A549 (cell line): ENCODE results near the gene USP6NL. TPM values are rescaled to one million over a fixed set of nuclear protein-coding genes. Genes with fewer than 3 reads are reported as not detected.

Experiments used
- ATAC-seq, 2 experiments: fragments of 200-7000 bp in 1 of 2; fragments of >200 bp in 1 of 2; cut with Nextera tagmentation in 1 of 2; cut with Tn5 transposase in 1 of 2; 3 replicates each; pipeline versions ENCODE4 v1.8.0 to v1.9.1; 2018 to 2020; ENCODE audit warnings: mild to moderate bottlenecking in 1 of 2, moderate library complexity in 1 of 2
- CTCF ChIA-PET: fragments of 300-600 bp; sonication (Branson Sonifier 250); formaldehyde crosslinking; extraction: SDS; loops from one replicate; lab custom pipeline; 2021; ENCODE audit warnings: antibody characterized with exemption, inconsistent platforms; lab: Yijun Ruan, JAX
- POLR2A ChIA-PET: fragments of 350-600 bp; formaldehyde crosslinking; extraction: SDS; loops from one replicate; lab custom pipeline; 2021; ENCODE audit warnings: antibody characterized with exemption, inconsistent platforms; lab: Yijun Ruan, JAX
- DNase-seq, 2 experiments: peaks; one replicate each; pipeline versions ENCODE4 v3.0.0 to v3.0.0-alpha.2; 2011 to 2016; ENCODE audit warnings: low read depth in 1 of 2, low spot score in 1 of 2
- FAIRE-seq: peaks from 2 replicates; lab custom pipeline; 2011; peaks lifted over from hg19 to GRCh38; lab: Jason Lieb, UNC
- H3K27ac ChIP-seq, 2 experiments: fragments of >200 bp; sonication (Bioruptor Twin); formaldehyde crosslinking; 3 replicates each; pipeline ENCODE4 v1.5.1; 2016 to 2017
- H3K4me1 ChIP-seq: fragments of >200 bp; sonication (Bioruptor Twin); formaldehyde crosslinking; 3 replicates; pipeline ENCODE4 v1.6.1; 2016
- H3K4me2 ChIP-seq: fragments of >200 bp; sonication (Bioruptor Twin); formaldehyde crosslinking; 3 replicates; pipeline ENCODE4 v1.6.1; 2016
- H3K4me3 ChIP-seq: fragments of >200 bp; sonication (Bioruptor Twin); formaldehyde crosslinking; 3 replicates; pipeline ENCODE4 v1.5.1; 2016
- H3K9me3 ChIP-seq: fragments of >200 bp; sonication (Bioruptor Twin); formaldehyde crosslinking; 3 replicates; pipeline ENCODE4 v1.6.1; 2016
- BHLHE40 ChIP-seq: IDR thresholded peaks from 2 replicates; pipeline ENCODE4 v1.6.1; 2012; ENCODE audit warnings: low read depth, low read length, inconsistent platforms
- CEBPB ChIP-seq, 2 experiments: fragments of >200 bp in 1 of 2; sonication (Bioruptor Twin) in 1 of 2; formaldehyde crosslinking in 1 of 2; IDR thresholded peaks; 2 replicates each; pipeline ENCODE4 v1.6.1; 2012 to 2016
- CHD2 ChIP-seq: fragments of 150-350 bp; IDR thresholded peaks from 2 replicates; pipeline ENCODE4 v1.6.1; 2014; ENCODE audit warnings: low read length; ENCODE audit not compliant: partially characterized antibody
- CHD4 ChIP-seq: fragments of 200-600 bp; sonication (generic); IDR thresholded peaks from 2 replicates; pipeline ENCODE4 v1.6.1; 2016; ENCODE audit warnings: antibody characterized with exemption, mild to moderate bottlenecking, borderline replicate concordance
- EP300 ChIP-seq, 2 experiments: fragments of >200 bp; sonication (Bioruptor Twin); formaldehyde crosslinking; IDR thresholded peaks; 2 replicates in 1 of 2; 3 replicates in 1 of 2; pipeline ENCODE4 v1.6.1; 2016 to 2017
- ESRRA ChIP-seq: fragments of 150-350 bp; IDR thresholded peaks from 2 replicates; pipeline ENCODE4 v1.6.1; 2014; ENCODE audit warnings: mild to moderate bottlenecking, low read length, borderline replicate concordance
- FOSB ChIP-seq: fragments of 250-450 bp; sonication (Bioruptor Pico); IDR thresholded peaks from 2 replicates; pipeline ENCODE4 v1.5.0; 2020; ENCODE audit warnings: mild to moderate bottlenecking, moderate library complexity
- FOSL2 ChIP-seq, 2 experiments: fragments of 450-650 bp in 1 of 2; fragments of >200 bp in 1 of 2; sonication (Bioruptor Twin) in 1 of 2; formaldehyde crosslinking; IDR thresholded peaks; 2 replicates each; pipeline versions ENCODE4 v1.5.0 to v1.6.1; 2016 to 2020; ENCODE audit warnings: mild to moderate bottlenecking in 1 of 2, moderate library complexity in 1 of 2
- HEYL ChIP-seq: fragments of 250-450 bp; sonication (Bioruptor Pico); IDR thresholded peaks from 2 replicates; pipeline ENCODE4 v1.8.0; 2021; ENCODE audit warnings: mild to moderate bottlenecking, moderate library complexity
- HOXB5 ChIP-seq: fragments of 250-450 bp; sonication (Bioruptor Pico); IDR thresholded peaks from 2 replicates; pipeline ENCODE4 v1.5.0; 2020; ENCODE audit warnings: mild to moderate bottlenecking, moderate library complexity
- JUN ChIP-seq, 2 experiments: fragments of >200 bp; sonication (Bioruptor Twin); formaldehyde crosslinking; IDR thresholded peaks; 2 replicates in 1 of 2; 3 replicates in 1 of 2; pipeline ENCODE4 v1.6.1; 2016 to 2017
- MAFK ChIP-seq: fragments of 450-650 bp; IDR thresholded peaks from 2 replicates; pipeline ENCODE4 v1.6.1; 2014; ENCODE audit not compliant: partially characterized antibody
- MAZ ChIP-seq: fragments of 150-350 bp; IDR thresholded peaks from 2 replicates; pipeline ENCODE4 v1.6.1; 2014; ENCODE audit warnings: antibody characterized with exemption, low read depth, low read length, borderline replicate concordance
- POLR2A ChIP-seq: IDR thresholded peaks from 2 replicates; pipeline ENCODE4 v1.6.1; 2012; ENCODE audit warnings: mild to moderate bottlenecking, low read length
- POLR2AphosphoS2 ChIP-seq: conservative IDR thresholded peaks from 2 replicates; pipeline ENCODE4 v1.6.1; 2012; ENCODE audit warnings: low read length, improper control_type of control experiment, inconsistent platforms
- RARB ChIP-seq: fragments of 250-450 bp; sonication (Bioruptor Pico); IDR thresholded peaks from 2 replicates; pipeline ENCODE4 v1.8.0; 2021; ENCODE audit warnings: mild to moderate bottlenecking, moderate library complexity
- SREBF2 ChIP-seq: fragments of 450-650 bp; IDR thresholded peaks from 2 replicates; pipeline ENCODE4 v1.6.1; 2014; ENCODE audit warnings: mild to moderate bottlenecking, moderate library complexity
- TP53 ChIP-seq: fragments of 250-450 bp; sonication (Bioruptor Pico); IDR thresholded peaks from 2 replicates; pipeline ENCODE4 v1.5.0; 2021; ENCODE audit warnings: mild to moderate bottlenecking, moderate library complexity
- ZSCAN20 ChIP-seq: fragments of 250-450 bp; sonication (Bioruptor Pico); IDR thresholded peaks from 2 replicates; pipeline ENCODE4 v1.8.0; 2022; ENCODE audit warnings: mild to moderate bottlenecking, moderate library complexity
- WGBS: methylation state at CpG from one replicate; pipeline ENCODE4 v1.1.6; 2017; ENCODE audit errors: missing lambda C conversion rate; 5-methylcytosine and 5-hydroxymethylcytosine counted together
- polyA plus RNA-seq, 4 experiments: library from polyadenylated mRNA; depleted of rRNA in 3 of 4; stranded (reverse); fragments of >200 nt; fragmentation: RNase III in 1 of 4; extraction: RNeasy Plus Mini Kit Qiagen cat#74134 plus additional on column Dnase treatment in 1 of 4; gene quantifications; 2 replicates in 3 of 4; 3 replicates in 1 of 4; pipeline ENCODE4 v1.2.3, GENCODE V29; 2011 to 2017
- TF ChIP-seq, protein P1 (sequence below): fragments of >200 bp; sonication (Bioruptor Twin); formaldehyde crosslinking; IDR thresholded peaks from 3 replicates; pipeline ENCODE4 v1.5.1; 2016
- TF ChIP-seq, protein P2 (sequence below): fragments of >200 bp; sonication (Bioruptor Twin); formaldehyde crosslinking; IDR thresholded peaks from 3 replicates; pipeline ENCODE4 v1.6.1; 2016
- TF ChIP-seq, protein P3 (sequence below): fragments of 450-650 bp; IDR thresholded peaks from 2 replicates; pipeline ENCODE4 v1.6.1; 2014; ENCODE audit warnings: antibody characterized with exemption

Gene USP6NL
- polyA plus RNA-seq, 2 of the 4 experiments (the other 2 are of a cell fraction) = 10.6 to 18.2 TPM

DNA sequence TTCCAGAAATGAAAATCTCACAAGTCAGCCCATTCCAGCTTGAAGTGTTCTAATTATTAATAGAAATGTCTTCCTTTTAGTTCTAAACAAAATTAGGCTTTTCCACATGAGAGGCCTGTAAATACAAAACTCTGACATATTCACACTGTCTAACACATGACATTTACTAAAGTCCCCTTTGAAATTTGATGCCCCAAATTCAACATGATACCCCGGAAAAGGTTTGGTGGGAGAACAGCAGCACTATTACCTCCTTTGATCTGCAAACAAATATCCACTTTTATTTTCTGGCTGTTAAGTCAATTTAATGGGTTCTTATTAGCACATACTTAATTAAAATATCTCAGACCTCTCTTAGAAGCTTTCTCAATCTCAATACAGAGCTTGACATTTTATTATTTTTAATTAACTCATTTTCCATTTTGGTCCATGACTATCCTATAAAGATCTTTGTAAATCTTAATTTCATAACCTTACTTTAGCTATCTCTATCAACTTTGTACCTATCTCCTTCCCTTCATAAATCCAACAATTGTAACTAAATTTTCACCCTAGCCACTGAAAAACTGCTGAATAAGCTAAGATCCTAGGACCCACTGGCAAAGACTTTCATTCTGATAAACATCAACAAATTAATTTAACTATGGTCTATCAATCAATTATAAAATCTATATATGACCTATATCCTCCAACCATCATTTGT lies 63.2 kb downstream of the USP6NL start:
- WGBS = 97% methylated on average over 1 of the region's 1 CpG
- Histone ChIP-seq H3K4me3 (no peak overlapping the region), H3K27ac (no peak overlapping the region), H3K4me2 (no peak overlapping the region), H3K4me1 (peaks cover 19% of the 10 kb centered on the region), H3K9me3 (no peaks in the 10 kb centered on the region)
- TF ChIP-seq MAFK = peak; percentile 76
- no peak for TF ChIP-seq JUN (IDR thresholded peaks at IDR 0.05)
- no peak for FAIRE-seq
- ATAC-seq = no peak
- ChIA-PET CTCF (interaction anchor here (1.1 to 1.8 kb wide), 3 partner anchors 12 to 210 kb away, joined by 3 to 7 read pairs (median 4); no protein-coding TSS in a partner anchor), POLR2A (no interaction called here)
- DNase-seq = no peak

DNA sequence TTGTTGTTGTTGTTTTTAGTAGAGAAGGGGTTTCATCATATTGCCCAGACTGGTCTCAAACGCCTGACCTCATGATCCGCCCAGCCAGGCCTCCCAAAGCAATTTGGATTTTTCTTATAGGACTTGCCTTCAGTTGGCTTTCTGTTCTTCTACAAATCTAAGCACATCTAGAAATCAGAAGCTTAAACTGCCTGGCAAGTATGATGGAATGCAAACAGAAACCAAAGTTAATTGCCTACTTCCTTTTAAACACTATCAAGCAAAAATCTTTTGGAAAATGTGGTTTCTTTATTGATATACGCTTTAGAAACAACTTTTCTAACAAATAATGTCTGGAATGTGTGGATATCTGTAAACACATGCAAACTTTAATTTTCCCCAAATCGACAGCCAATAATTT lies 64.9 kb downstream of the USP6NL start:
- WGBS = 91% methylated on average over 4 of the region's 4 CpGs
- ATAC-seq (no peak), FAIRE-seq (no peak), DNase-seq (no peak)
- ChIA-PET POLR2A (no interaction called here), CTCF (no interaction called here)
- Histone ChIP-seq H3K9me3 (no peaks in the 10 kb centered on the region), H3K4me3 (no peak overlapping the region), H3K27ac (no peak overlapping the region), H3K4me2 (no peak overlapping the region), H3K4me1 (peaks cover 3% of the 10 kb centered on the region)
- TF ChIP-seq RARB = no peak
- no peak for TF ChIP-seq FOSB (CRISPR knock-in tag)
- no peak for TF ChIP-seq POLR2AphosphoS2
- no peak for TF ChIP-seq MAZ
- TF ChIP-seq TP53 (CRISPR knock-in tag) = no peak

DNA sequence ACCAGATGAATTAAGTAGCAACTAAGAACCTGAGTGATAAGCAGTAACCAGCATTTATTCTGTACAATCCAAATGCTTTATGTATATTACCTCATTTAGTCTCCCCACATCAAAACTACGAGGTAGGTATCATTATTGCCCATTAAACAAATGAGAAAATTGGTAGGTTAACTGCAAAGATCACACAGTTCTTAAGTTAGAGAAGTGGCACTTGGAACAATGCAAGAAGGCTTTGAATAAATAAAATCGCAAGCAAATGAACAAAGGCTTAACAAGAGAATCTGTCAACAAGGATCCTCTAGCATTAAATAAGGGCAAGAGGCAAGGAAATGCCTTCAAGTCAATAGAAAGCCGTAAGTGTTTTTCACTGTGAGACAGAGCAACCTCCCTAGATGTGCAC lies 70.2 kb downstream of the USP6NL start:
- FAIRE-seq (no peak), ATAC-seq (no peak), DNase-seq (no peak)
- Histone ChIP-seq H3K4me3 (no peak overlapping the region), H3K27ac (no peak overlapping the region), H3K4me1 (peaks cover 15% of the 10 kb centered on the region), H3K4me2 (no peak overlapping the region), H3K9me3 (no peaks in the 10 kb centered on the region)
- ChIA-PET CTCF (interaction anchor here (1.5 kb wide), 1 partner anchor 217 kb away, joined by 6 read pairs; no protein-coding TSS in a partner anchor), POLR2A (no interaction called here)
- WGBS = 91% methylated on average over 3 of the region's 3 CpGs
- no peak for TF ChIP-seq ZSCAN20 (CRISPR knock-in tag)
- no peak for TF ChIP-seq SREBF2
- TF ChIP-seq ESRRA = no peak
- TF ChIP-seq CHD2 = no peak
- TF ChIP-seq HEYL = no peak
- TF ChIP-seq EP300 (IDR thresholded peaks at IDR 0.05) = no peak
- TF ChIP-seq, protein P1, sequence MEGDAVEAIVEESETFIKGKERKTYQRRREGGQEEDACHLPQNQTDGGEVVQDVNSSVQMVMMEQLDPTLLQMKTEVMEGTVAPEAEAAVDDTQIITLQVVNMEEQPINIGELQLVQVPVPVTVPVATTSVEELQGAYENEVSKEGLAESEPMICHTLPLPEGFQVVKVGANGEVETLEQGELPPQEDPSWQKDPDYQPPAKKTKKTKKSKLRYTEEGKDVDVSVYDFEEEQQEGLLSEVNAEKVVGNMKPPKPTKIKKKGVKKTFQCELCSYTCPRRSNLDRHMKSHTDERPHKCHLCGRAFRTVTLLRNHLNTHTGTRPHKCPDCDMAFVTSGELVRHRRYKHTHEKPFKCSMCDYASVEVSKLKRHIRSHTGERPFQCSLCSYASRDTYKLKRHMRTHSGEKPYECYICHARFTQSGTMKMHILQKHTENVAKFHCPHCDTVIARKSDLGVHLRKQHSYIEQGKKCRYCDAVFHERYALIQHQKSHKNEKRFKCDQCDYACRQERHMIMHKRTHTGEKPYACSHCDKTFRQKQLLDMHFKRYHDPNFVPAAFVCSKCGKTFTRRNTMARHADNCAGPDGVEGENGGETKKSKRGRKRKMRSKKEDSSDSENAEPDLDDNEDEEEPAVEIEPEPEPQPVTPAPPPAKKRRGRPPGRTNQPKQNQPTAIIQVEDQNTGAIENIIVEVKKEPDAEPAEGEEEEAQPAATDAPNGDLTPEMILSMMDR = no peak
- no peak for TF ChIP-seq CHD4

DNA sequence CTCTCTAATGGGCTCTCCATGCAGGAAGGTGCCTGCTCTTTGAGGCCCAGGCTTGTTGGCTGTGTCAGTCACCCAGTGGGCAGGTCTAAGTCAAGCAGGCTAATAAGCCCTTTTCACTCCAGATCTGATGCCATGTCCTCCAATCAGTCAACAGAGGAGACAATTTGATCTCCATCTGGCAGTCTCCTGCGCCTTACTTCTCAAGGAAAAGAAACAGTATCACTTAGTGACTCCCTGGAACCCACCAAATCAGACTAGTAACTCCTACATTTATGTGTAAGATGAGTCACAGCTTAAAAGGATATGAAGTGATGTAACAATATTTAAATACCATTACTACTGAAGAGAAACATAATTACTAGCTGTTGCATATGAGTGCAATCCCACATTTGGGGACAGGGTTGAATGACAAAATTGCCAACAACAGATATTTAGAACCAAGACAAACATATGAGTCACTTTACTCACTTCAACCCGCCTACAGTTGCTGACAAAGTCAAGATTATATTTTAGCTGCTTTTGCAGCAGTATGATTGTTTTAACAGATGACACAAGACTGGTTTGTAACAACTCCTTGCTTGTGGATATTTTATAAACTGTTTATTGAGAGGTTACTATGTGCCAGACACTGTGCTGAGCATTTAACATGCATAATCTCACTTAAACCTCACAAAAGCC lies 72.1 kb downstream of the USP6NL start:
- DNase-seq = no peak
- TF ChIP-seq BHLHE40 (no peak), CHD4 (no peak), FOSL2 (IDR thresholded peaks at IDR 0.05) (no peak), FOSL2 (CRISPR knock-in tag; IDR thresholded peaks at IDR 0.05) (peak; percentile 60), POLR2A (no peak), CEBPB (IDR thresholded peaks at IDR 0.05) (no peak), MAZ (no peak), HOXB5 (CRISPR knock-in tag) (no peak)
- TF ChIP-seq, protein P2, sequence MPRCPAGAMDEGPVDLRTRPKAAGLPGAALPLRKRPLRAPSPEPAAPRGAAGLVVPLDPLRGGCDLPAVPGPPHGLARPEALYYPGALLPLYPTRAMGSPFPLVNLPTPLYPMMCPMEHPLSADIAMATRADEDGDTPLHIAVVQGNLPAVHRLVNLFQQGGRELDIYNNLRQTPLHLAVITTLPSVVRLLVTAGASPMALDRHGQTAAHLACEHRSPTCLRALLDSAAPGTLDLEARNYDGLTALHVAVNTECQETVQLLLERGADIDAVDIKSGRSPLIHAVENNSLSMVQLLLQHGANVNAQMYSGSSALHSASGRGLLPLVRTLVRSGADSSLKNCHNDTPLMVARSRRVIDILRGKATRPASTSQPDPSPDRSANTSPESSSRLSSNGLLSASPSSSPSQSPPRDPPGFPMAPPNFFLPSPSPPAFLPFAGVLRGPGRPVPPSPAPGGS = no peak
- TF ChIP-seq, protein P3, sequence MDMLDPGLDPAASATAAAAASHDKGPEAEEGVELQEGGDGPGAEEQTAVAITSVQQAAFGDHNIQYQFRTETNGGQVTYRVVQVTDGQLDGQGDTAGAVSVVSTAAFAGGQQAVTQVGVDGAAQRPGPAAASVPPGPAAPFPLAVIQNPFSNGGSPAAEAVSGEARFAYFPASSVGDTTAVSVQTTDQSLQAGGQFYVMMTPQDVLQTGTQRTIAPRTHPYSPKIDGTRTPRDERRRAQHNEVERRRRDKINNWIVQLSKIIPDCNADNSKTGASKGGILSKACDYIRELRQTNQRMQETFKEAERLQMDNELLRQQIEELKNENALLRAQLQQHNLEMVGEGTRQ = no peak
- TF ChIP-seq, all 56 proteins: peak for 1
- H3K4me2 ChIP-seq = peak overlapping the region; percentile 53
- no peak for FAIRE-seq
- 0 out of 6 replicates have a peak overlapping the region, but pooled peaks of 1 of the 2 experiments have one; percentile 10 for H3K27ac ChIP-seq
- no peak overlapping the region for H3K4me3 ChIP-seq
- no peaks in the 10 kb centered on the region for H3K9me3 ChIP-seq
- ATAC-seq = peak; percentile 33 to 62; a peak in 4 of 6 replicates
- 64% methylated on average over 2 of the region's 2 CpGs for WGBS
- H3K4me1 ChIP-seq = peaks cover 15% of the 10 kb centered on the region
- CTCF ChIA-PET = interaction anchor here (0.8 kb wide), 1 partner anchor 23 kb away, joined by 3 read pairs; no protein-coding TSS in a partner anchor
- POLR2A ChIA-PET = no interaction called here
